ENCODE results near the gene ZSCAN10.

DNA sequence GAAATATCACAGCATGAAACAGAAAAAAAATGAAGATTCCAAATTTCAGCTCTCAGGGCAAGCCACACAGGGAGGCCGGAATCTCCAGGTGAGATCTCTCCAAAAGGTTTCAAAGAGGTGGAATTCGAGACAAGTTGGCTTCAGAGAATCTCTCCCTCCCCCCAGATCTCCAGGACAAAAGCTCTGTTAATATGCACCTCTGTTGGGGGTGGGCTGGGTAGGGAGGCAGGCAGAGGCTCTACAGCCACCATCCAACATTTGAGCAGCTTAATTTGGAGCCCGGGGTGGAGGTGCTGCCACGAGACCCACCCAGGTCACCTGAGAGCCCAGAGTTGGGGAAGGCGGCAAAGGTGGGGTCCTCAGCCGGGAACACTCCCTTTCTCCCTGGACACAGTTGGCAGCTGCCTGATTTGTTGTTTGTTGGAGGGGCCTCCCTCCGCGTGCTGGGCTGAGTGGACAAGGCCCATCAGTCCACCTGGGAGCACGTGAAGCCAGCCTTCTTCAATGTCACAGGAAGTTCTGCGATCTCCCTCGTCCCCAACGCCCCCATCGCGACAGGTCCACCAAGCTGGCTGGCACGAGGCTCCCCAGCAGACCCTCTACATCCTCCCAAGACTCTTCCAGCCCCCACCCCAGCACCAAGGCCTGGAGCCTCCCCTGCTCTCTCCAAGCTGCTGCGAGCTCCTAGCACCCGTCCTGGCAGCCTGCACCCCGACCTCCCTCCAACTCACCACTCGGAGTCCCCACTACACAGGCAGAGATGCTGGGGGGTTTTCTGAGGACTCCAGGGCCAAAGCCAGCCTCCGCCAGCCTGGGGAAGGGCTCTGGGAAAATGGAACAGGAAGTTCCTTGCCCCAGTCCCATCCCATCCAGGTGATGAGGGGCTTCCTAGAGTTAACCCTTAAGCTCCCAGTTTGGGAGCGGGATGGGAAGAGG lies at the start of gene ZSCAN10:
- TF ChIP-seq, protein P1, sequence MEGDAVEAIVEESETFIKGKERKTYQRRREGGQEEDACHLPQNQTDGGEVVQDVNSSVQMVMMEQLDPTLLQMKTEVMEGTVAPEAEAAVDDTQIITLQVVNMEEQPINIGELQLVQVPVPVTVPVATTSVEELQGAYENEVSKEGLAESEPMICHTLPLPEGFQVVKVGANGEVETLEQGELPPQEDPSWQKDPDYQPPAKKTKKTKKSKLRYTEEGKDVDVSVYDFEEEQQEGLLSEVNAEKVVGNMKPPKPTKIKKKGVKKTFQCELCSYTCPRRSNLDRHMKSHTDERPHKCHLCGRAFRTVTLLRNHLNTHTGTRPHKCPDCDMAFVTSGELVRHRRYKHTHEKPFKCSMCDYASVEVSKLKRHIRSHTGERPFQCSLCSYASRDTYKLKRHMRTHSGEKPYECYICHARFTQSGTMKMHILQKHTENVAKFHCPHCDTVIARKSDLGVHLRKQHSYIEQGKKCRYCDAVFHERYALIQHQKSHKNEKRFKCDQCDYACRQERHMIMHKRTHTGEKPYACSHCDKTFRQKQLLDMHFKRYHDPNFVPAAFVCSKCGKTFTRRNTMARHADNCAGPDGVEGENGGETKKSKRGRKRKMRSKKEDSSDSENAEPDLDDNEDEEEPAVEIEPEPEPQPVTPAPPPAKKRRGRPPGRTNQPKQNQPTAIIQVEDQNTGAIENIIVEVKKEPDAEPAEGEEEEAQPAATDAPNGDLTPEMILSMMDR (IDR thresholded peaks at IDR 0.05): no peak
- no peak for TF ChIP-seq POLR2A (IDR thresholded peaks at IDR 0.05)
- no peak for TF ChIP-seq EP300 (IDR thresholded peaks at IDR 0.05)
